Measurements from ENCODE around the gene NFASC. TPM values are rescaled to one million over a fixed set of nuclear protein-coding genes. Genes with fewer than 3 reads are reported as not detected.

NFASC gene
- total RNA-seq, 1 experiment from 2014 or later: 0.03 TPM

DNA sequence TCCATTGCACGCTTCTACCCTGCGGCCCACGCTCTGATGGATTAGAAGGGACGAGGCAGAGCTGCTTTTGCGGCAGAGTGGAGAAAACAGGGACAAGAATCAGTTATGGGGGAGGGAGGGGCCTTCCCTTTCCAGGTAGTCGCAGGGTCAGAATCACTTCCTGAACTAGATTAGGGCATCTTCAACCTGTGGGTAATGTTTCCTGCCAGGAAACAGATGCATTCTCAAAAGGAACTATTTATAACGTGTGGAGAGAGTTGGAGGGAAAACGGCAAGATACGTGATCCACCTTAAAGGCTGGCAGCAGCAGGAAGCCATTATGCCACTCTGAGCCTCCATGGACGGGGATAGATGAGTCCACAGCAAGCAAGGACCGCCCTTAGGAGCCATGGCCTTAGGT, 112.5 kb downstream of the NFASC start:
- no peak overlapping the region for H3K4me3 ChIP-seq
- H3K36me3 ChIP-seq: no peaks in the 10 kb centered on the region

DNA sequence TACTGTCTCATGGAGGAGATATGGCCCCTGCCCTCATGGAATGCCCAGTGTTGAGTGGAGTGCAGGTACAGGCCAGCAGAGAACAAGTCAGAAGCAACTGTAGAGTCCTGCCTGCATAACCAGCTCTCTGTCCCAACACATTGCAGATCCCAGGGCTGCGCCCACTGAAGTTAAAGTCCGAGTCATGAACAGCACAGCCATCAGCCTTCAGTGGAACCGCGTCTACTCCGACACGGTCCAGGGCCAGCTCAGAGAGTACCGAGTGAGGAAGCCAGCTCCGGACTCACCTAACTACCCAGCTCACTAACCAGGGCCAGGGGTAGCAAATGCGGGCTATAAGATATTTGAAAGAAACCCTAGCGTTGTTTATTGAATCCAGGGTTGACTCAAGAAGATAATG, 113.2 kb downstream of the NFASC start:
- Histone ChIP-seq H3K36me3 (no peaks in the 10 kb centered on the region), H3K27ac (no peak overlapping the region), H3K27me3 (replicated peaks) (peaks cover 14% of the 10 kb centered on the region), H3K4me1 (replicated peaks) (no peaks in the 10 kb centered on the region), H3K4me3 (no peak overlapping the region), H3K9me3 (replicated peaks) (no peaks in the 10 kb centered on the region)
- DNase-seq (ENCODE audit: low read depth in 1 of 2, low spot score in 2 of 2): no peak

More for the DNA sequence above, 112.5 kb downstream of the NFASC start:
- no peak for DNase-seq (ENCODE audit: low read depth in 1 of 2, low spot score in 2 of 2)
- no peak overlapping the region for H3K27ac ChIP-seq
- no peaks in the 10 kb centered on the region for H3K4me1 ChIP-seq (replicated peaks)
- no peaks in the 10 kb centered on the region for H3K9me3 ChIP-seq (replicated peaks)
- peaks cover 14% of the 10 kb centered on the region for H3K27me3 ChIP-seq (replicated peaks)

DNA sequence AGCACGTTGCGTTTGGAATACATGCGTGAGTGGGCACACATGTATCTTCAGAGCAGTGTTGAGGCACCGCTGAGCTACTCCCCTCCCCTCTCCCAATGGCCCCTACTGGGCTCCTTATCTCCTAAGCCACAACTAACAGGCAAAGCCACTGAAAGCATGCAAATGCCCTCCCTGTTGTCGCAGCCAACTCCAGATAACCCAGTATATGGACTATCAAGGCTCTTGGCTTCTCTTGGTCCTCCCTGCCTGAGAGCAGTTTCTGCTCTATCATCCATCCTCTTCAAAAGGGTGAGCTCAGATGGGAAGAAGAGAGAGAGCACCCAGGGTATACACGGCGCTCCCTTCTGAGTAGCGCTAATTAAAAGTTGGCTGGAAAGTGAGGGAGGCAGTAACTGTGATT, 113.8 kb downstream of the NFASC start:
- peaks cover 13% of the 10 kb centered on the region for H3K27me3 ChIP-seq (replicated peaks)
- no peaks in the 10 kb centered on the region for H3K9me3 ChIP-seq (replicated peaks)
- H3K27ac ChIP-seq: no peak overlapping the region
- H3K4me1 ChIP-seq (replicated peaks): no peaks in the 10 kb centered on the region
- no peaks in the 10 kb centered on the region for H3K36me3 ChIP-seq
- H3K4me3 ChIP-seq: no peak overlapping the region
- DNase-seq (ENCODE audit: low read depth in 1 of 2, low spot score in 2 of 2): no peak

DNA sequence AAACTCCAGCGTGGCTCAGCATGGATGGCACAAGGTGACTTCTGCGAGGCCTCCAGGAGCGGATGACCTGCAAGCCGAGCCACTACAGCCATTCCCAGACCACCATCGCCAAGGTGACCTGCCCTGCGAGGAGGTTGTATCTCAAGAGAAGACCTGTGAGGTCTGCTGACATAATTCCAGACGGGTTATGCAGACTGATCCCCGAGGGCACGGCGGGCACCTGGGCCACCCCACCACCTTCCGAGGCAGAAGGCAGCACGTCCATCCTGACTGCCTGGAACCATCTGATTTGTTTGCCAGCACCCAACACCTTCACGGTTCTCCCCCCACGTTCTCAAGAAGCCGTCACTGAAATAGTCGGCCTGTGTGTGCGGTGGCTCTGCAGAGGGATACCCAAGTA, 115.5 kb downstream of the NFASC start:
- Histone ChIP-seq H3K27ac (no peak overlapping the region), H3K9me3 (replicated peaks) (no peaks in the 10 kb centered on the region), H3K4me3 (no peak overlapping the region), H3K27me3 (replicated peaks) (peaks cover 3% of the 10 kb centered on the region; the same call in 1 of the 2 replicates), H3K4me1 (replicated peaks) (no peaks in the 10 kb centered on the region), H3K36me3 (no peaks in the 10 kb centered on the region)
- no peak for DNase-seq (ENCODE audit: low read depth in 1 of 2, low spot score in 2 of 2)

DNA sequence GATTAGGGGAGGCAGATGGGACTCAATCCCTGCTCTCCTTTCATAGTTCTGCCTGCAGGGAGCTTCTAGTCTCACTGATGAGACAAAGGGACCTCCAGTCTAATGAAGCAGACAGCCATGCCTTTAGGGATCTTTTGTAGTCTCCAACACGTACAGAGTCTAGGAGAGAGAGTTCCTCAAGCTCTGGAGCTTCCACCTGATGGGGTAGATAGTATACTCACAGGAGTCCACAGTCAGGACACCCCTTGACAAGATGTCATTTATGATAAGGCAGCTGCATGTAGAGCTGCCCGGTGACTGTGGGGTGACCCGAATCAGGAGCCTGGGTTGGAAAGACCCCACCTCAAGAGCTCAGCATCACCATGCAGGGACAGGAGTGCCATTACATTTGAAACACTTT, 117.0 kb downstream of the NFASC start:
- Histone ChIP-seq H3K9me3 (replicated peaks) (no peaks in the 10 kb centered on the region), H3K4me3 (no peak overlapping the region), H3K27me3 (replicated peaks) (no peaks in the 10 kb centered on the region; the same call in 1 of the 2 replicates), H3K4me1 (replicated peaks) (no peaks in the 10 kb centered on the region), H3K27ac (no peak overlapping the region), H3K36me3 (no peaks in the 10 kb centered on the region)
- DNase-seq (ENCODE audit: low read depth in 1 of 2, low spot score in 2 of 2): no peak

DNA sequence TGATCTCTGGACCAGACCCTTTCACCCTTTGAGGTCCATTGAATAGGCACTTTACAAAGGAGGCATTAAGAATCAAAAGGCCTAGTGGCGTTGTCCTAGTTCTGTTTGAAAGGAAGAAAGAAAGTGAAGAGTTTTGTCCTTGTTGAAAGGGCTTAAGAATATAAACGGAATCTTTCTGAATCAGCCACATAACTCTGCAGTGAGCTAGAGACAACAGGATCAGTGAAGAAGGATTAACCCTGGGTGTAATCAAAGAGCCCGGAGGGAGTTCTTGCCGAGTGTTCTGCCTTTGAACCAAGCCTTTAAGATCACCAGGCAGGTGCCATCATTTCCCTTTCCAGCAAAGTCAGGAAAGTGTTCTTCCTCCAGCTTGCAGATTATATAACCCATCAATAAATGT, 117.5 kb downstream of the NFASC start:
- Histone ChIP-seq H3K27ac (no peak overlapping the region), H3K9me3 (replicated peaks) (no peaks in the 10 kb centered on the region), H3K27me3 (replicated peaks) (no peaks in the 10 kb centered on the region; the same call in 1 of the 2 replicates), H3K4me3 (no peak overlapping the region), H3K36me3 (no peaks in the 10 kb centered on the region), H3K4me1 (replicated peaks) (no peaks in the 10 kb centered on the region)
- DNase-seq (ENCODE audit: low read depth in 1 of 2, low spot score in 2 of 2): no peak

DNA sequence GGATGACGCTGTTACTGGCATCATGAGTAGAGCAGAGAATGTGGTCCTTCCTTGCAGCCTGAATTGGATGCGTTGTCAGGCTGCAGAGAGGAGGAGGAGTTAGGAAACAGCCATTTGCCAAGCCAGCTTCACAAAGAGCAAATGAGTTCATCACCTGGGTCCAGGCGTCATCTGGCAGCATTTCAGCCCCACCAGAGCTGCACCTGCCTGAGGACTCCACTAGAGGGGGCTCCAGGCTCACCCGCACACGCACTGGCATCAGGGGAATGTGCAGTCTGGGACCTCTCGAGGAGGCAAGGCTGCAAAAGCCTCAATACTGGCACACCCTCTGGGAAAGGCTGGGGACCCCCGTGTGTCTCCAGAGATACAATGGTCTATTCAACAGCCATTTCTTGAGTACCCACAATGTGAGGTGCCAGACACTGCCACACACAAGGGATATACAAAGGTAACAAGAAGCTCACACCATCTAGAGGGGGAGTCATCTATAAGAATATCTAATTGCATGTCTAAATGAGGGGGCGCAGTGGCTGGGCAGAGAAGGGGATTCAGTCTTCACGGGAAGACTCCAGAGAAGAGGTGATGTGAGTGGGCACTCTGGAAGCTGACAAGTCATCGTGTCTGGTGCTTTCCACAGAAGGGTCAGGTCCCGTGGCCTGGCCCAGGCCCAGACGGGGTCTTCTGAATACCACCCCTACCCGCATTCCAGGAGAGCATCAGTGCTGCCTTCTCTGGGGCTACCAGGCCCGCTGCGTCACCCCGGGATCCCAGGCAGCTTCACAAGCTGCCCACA, 118.8 kb downstream of the NFASC start:
- H3K9me3 ChIP-seq (replicated peaks): no peaks in the 10 kb centered on the region

DNA sequence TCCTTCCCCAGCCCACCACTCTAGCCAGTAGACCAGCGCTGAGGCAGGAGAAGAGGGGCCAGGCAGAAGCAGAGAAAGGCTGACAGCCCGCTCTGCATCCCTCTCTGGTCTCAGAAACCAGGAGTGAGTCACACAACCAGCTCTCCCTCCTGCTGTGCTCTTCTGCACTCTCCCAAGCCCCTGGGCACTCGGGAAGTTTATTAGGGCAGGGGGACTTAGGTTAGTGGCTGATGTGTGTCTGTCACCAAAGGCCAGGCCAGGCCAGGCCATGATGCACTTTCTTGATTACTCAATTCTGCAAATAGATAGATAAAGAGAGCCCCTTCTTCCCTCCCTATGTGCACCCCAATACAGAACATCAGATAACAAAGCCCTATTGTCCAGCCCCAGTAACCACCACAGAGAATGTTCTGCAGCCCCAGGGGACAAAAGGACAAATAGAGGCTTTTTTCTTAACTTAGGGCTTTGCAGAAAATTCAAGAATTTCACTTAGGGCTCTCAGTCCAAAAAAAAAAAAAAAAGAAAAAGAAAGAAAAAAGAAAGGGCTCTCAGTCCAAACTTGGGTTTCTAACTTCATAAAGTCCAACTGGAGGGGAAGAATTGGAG, 119.5 kb downstream of the NFASC start:
- Histone ChIP-seq H3K4me3 (no peak overlapping the region), H3K36me3 (no peaks in the 10 kb centered on the region)
- DNase-seq (ENCODE audit: low read depth in 1 of 2, low spot score in 2 of 2): no peak

More for the DNA sequence above, 118.8 kb downstream of the NFASC start:
- peak; percentile 57 to 62 for DNase-seq (ENCODE audit: low read depth in 1 of 2, low spot score in 2 of 2)
- no peak overlapping the region for H3K4me3 ChIP-seq
- no peaks in the 10 kb centered on the region for H3K36me3 ChIP-seq
- no peak overlapping the region for H3K27ac ChIP-seq
- H3K27me3 ChIP-seq (replicated peaks): no peaks in the 10 kb centered on the region; the same call in 1 of the 2 replicates
- H3K4me1 ChIP-seq (replicated peaks): no peaks in the 10 kb centered on the region

DNA sequence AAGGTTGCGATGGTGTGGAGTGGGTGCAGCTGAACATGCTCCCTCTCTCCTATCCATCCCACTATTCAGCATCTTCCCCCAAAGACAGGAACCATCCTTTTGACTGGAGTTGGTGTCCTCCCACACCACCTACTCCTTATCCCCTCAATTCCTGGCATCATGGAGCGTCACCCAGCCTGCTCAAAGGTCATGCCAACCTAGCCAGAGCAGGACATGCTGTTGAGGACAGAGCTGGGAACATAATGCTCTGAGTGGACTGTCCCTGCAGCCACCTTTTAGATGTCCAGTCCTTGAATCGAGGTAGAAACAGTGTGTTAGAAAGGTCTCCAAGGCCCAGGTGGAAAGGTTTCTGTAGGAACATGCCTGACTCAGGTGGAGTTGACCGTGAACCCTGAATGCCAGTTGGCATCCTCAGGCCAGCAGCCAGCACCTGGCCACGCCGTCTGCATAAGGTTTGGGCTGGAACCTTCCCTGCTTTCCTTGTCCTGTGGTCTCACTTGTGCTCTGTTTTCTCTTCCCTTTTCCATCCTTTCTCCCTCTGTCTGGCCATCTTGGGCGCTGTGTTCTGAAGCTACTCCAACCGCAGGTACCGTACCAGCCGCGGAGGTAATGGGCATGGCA, 120.2 kb downstream of the NFASC start:
- no peak for DNase-seq (ENCODE audit: low read depth in 1 of 2, low spot score in 2 of 2)
- H3K27me3 ChIP-seq (replicated peaks): no peaks in the 10 kb centered on the region; the same call in 1 of the 2 replicates
- H3K36me3 ChIP-seq: no peaks in the 10 kb centered on the region
- no peaks in the 10 kb centered on the region for H3K4me1 ChIP-seq (replicated peaks)
- no peak overlapping the region for H3K4me3 ChIP-seq
- no peaks in the 10 kb centered on the region for H3K9me3 ChIP-seq (replicated peaks)
- no peak overlapping the region for H3K27ac ChIP-seq

More for the DNA sequence above, 119.5 kb downstream of the NFASC start:
- H3K4me1 ChIP-seq (replicated peaks): no peaks in the 10 kb centered on the region
- H3K27me3 ChIP-seq (replicated peaks): no peaks in the 10 kb centered on the region; the same call in 1 of the 2 replicates
- no peak overlapping the region for H3K27ac ChIP-seq
- H3K9me3 ChIP-seq (replicated peaks): no peaks in the 10 kb centered on the region

DNA sequence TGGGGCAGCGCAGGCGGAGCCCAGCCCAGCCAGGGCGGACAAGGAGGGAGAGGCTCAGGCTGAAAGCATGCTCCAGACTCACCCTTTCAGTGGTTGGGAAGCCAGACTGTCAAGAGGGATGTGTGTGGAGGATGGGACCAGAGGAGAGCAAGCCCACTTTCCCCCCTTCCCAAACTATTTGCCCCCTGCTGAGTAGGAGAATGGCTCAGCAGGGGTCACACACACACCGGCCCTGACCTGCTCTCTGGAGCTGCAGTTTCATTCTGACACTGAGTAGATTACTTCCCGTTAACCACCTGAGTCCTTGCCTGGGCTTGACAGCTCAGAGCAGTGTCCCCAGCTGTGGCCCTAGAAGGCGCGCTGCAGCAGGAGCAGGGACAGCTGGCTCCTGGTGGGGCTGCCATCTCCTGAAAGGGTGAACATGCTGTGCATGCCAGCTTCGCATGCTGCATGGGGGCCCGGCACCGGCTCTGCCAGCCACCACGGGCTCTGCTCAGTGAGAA, 120.7 kb downstream of the NFASC start:
- H3K4me1 ChIP-seq (replicated peaks): no peaks in the 10 kb centered on the region
- H3K27me3 ChIP-seq (replicated peaks): no peaks in the 10 kb centered on the region; the same call in 1 of the 2 replicates
- no peak overlapping the region for H3K27ac ChIP-seq
- no peak for DNase-seq (ENCODE audit: low read depth in 1 of 2, low spot score in 2 of 2)
- H3K36me3 ChIP-seq: no peaks in the 10 kb centered on the region
- no peak overlapping the region for H3K4me3 ChIP-seq
- no peaks in the 10 kb centered on the region for H3K9me3 ChIP-seq (replicated peaks)

DNA sequence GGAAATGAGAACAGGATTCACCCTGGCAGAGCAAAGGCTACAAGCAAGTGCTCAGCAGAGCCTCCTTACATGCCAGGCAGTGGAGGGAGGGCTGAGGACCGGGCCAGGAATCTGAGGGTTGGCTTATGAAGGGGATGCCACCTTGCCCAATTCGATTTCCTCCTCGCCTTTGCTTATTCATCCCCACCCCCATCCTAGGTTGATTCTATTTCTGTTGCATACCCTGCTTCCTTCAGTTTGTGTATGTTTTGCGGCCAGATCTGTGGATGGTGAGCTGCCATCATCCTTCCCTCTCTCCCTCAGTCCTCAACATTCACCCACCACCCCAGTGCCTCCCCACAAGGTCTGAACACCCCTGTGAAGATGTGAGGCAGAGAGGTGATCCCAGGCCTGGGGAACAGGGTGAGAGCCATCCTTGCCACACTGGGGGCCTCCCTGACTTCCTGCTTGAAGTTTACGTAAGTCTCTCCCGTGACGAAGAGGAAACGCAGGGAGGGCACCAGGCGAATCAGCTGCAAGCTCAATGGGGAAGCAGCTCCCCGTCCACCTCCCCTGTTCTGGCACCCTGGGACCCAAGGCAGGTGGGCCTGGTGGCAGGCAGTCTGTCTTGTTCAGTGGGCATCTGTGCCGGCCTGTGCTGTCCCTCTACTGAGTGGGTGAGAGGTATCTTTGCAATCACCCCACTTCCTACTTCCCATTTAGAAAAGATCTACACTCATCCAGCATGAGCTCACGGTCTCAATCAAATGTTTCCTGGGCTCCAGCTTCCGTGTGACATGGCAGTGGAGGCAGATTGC, 121.7 kb downstream of the NFASC start:
- no peaks in the 10 kb centered on the region for H3K9me3 ChIP-seq (replicated peaks)
- DNase-seq (ENCODE audit: low read depth in 1 of 2, low spot score in 2 of 2): no peak
- H3K4me3 ChIP-seq: no peak overlapping the region
- no peaks in the 10 kb centered on the region; the same call in 1 of the 2 replicates for H3K27me3 ChIP-seq (replicated peaks)
- H3K4me1 ChIP-seq (replicated peaks): no peaks in the 10 kb centered on the region
- no peak overlapping the region for H3K27ac ChIP-seq
- H3K36me3 ChIP-seq: no peaks in the 10 kb centered on the region

DNA sequence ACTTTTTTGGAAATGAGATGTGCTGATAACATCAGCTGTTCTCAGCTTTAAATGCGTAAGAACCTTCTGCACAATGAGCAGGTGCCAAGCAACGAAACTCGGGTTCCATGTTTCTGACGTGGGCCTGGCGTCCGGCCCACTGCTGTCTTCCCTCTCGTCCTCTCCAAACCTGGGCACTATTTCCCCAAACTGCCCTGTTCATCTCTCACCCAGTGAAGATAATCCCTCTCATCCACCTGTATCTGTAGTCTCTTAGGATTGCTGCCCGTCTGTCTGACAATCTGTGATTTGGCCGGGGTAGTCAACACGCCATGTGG, 122.3 kb downstream of the NFASC start:
- Histone ChIP-seq H3K36me3 (no peaks in the 10 kb centered on the region), H3K27ac (no peak overlapping the region), H3K4me1 (replicated peaks) (no peaks in the 10 kb centered on the region), H3K9me3 (replicated peaks) (no peaks in the 10 kb centered on the region), H3K4me3 (no peak overlapping the region), H3K27me3 (replicated peaks) (no peaks in the 10 kb centered on the region; the same call in 1 of the 2 replicates)
- DNase-seq (ENCODE audit: low read depth in 1 of 2, low spot score in 2 of 2): no peak

DNA sequence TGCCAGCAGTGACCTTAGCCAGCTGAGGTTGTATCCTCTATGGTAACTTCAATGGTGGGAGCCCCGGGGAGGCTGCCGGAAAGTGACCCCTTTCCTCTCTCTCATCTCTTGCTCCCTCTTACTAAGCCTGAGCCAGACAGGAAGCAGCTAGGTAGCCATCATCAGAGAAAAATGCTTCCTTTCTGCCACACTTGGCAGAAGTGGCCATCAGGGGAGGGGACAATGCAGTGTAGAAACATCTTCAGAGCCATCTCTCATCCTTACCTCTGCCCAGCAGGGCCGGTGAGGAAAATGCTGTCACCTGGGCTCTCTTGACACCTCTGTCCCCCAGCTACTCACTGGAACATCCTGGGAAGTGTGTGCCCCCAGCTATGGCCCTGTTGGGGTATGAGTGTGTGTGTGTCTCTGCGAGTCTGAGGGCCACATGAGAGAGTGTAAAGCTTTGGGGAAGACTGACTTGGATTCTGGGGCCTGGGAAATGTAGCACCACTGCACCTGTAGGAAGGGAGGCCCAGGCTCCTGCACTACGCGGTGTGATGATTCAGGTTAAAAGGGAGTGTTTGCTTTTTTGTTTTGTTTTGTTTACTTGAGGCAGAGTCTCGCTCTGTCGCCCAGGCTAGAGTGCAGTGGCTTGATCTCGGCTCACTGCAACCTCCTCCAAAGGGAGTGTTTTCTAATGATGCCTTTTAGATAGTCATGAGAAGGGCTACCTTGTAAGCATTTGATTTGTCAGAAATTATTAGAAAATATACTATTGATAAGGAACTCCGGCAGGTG, 123.6 kb downstream of the NFASC start:
- Histone ChIP-seq H3K9me3 (replicated peaks) (no peaks in the 10 kb centered on the region), H3K27ac (no peak overlapping the region), H3K36me3 (no peaks in the 10 kb centered on the region), H3K4me1 (replicated peaks) (no peaks in the 10 kb centered on the region), H3K27me3 (replicated peaks) (peaks cover 2% of the 10 kb centered on the region; the same call in 1 of the 2 replicates), H3K4me3 (no peak overlapping the region)
- DNase-seq (ENCODE audit: low read depth in 1 of 2, low spot score in 2 of 2): no peak
